K562 (cell line): ENCODE measurements around the gene SLC22A12. TPM values are rescaled to one million over a fixed set of nuclear protein-coding genes. Genes with fewer than 3 reads are reported as not detected.

Experiments used
- MTA2 ChIP-seq: fragments of 450-650 bp; IDR thresholded peaks from 2 replicates; pipeline ENCODE4 v1.6.1; 2016; ENCODE audit warnings: low read depth
- RERE ChIP-seq: sonication (generic); formaldehyde crosslinking; IDR thresholded peaks from 2 replicates; pipeline ENCODE4 v1.8.0; 2023; ENCODE audit warnings: missing genetic modification reagents, mild to moderate bottlenecking, borderline replicate concordance
- SOX6 ChIP-seq: fragments of 450-650 bp; IDR thresholded peaks from 2 replicates; pipeline ENCODE4 v1.6.1; 2014; ENCODE audit warnings: mild to moderate bottlenecking
- ZNF592 ChIP-seq: fragments of 450-650 bp; IDR thresholded peaks from 2 replicates; pipeline ENCODE4 v1.6.1; 2017; ENCODE audit warnings: antibody characterized with exemption, mild to moderate bottlenecking
- polyA plus RNA-seq, 8 experiments: library from polyadenylated mRNA; depleted of rRNA in 4 of 8; stranded (reverse) in 5 of 8; unstranded in 3 of 8; fragments of >200 nt; fragmentation: Nextera tagmentation in 2 of 8; fragmentation: Illumina TruSeq in 1 of 8; extraction: Ambion mirVana in 2 of 8; extraction: Trizol in 1 of 8; gene quantifications; 2 replicates each; pipeline versions ENCODE4 v1.2.1 to v1.2.3, GENCODE V29; 2011 to 2014; ENCODE audit warnings: inconsistent platforms in 1 of 8, missing spikeins in 1 of 8
- total RNA-seq, 7 experiments: library from RNA; depleted of rRNA in 6 of 7; stranded (reverse); fragments of >200 nt in 6 of 7; fragmentation: Illumina TruSeq in 2 of 7; extraction: Trizol in 2 of 7; gene quantifications; 2 replicates each; pipeline versions ENCODE4 v1.2.1 to v1.2.3, GENCODE V29; 2011 to 2021; ENCODE audit warnings: low replicate concordance in 1 of 7

Gene SLC22A12
- total and polyA plus RNA-seq, 9 of the 15 experiments (the other 6 are each of a cell fraction or from before 2014, with no cell fraction given) = not detected

- TF ChIP-seq ZNF592 = no peak
- no peak for TF ChIP-seq MTA2
- TF ChIP-seq RERE = no peak
- no peak for TF ChIP-seq SOX6
Measured at GRCh38 chr11:64568041-64568571, 22.9 kb upstream of the SLC22A12 start (continued).
